Measurements from ENCODE around the gene PSTPIP1.
A peak's percentile ranks its signal among the peaks of the same experiment; 100 is the strongest.

PSTPIP1 gene

GRCh38 chr15:77066971-77067690, 72.2 kb downstream of the PSTPIP1 start:
- H3K4me3 ChIP-seq (ENCODE audit: low read depth, low read length): no peak overlapping the region
- TF ChIP-seq, protein P1, sequence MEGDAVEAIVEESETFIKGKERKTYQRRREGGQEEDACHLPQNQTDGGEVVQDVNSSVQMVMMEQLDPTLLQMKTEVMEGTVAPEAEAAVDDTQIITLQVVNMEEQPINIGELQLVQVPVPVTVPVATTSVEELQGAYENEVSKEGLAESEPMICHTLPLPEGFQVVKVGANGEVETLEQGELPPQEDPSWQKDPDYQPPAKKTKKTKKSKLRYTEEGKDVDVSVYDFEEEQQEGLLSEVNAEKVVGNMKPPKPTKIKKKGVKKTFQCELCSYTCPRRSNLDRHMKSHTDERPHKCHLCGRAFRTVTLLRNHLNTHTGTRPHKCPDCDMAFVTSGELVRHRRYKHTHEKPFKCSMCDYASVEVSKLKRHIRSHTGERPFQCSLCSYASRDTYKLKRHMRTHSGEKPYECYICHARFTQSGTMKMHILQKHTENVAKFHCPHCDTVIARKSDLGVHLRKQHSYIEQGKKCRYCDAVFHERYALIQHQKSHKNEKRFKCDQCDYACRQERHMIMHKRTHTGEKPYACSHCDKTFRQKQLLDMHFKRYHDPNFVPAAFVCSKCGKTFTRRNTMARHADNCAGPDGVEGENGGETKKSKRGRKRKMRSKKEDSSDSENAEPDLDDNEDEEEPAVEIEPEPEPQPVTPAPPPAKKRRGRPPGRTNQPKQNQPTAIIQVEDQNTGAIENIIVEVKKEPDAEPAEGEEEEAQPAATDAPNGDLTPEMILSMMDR (IDR thresholded peaks at IDR 0.05; ENCODE audit: control insufficient read depth, extremely low read depth, insufficient read depth): no peak
- peak; percentile 94 for DNase-seq (ENCODE audit: low read depth)

GRCh38 chr15:77067691-77068367, 72.9 kb downstream of the PSTPIP1 start:
- TF ChIP-seq, protein P1 (IDR thresholded peaks at IDR 0.05; ENCODE audit: control insufficient read depth, extremely low read depth, insufficient read depth): no peak
- no peak overlapping the region for H3K4me3 ChIP-seq (ENCODE audit: low read depth, low read length)
- no peak for DNase-seq (ENCODE audit: low read depth)

DNA sequence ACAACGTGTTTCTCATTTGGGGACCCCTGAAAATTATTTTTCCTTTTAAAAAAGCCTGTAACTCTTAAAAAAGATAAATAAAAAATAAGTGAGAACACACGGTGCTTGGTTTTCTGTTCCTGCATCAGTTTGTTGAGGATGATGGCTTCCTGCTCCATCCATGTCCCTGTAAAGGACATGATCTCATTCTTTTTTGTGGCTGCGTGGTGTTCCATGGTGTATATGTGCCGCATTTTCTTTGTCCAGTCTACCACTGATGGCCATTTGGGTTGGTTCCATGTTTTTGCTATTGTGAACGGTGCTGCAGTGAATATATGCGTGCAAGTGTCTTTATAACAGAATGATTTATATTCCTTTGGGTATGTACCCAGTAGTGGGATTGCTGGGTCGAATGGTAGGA, 73.7 kb downstream of the PSTPIP1 start:
- TF ChIP-seq, protein P1 (IDR thresholded peaks at IDR 0.05; ENCODE audit: control insufficient read depth, extremely low read depth, insufficient read depth): no peak
- no peak for DNase-seq (ENCODE audit: low read depth)
- H3K4me3 ChIP-seq (ENCODE audit: low read depth, low read length): no peak overlapping the region

- TF ChIP-seq, protein P1 (IDR thresholded peaks at IDR 0.05; ENCODE audit: control insufficient read depth, extremely low read depth, insufficient read depth): no peak
- DNase-seq (ENCODE audit: low read depth): no peak
- H3K4me3 ChIP-seq (ENCODE audit: low read depth, low read length): peak overlapping the region; percentile 60
Observed at GRCh38 chr15:77069521-77070121, 74.7 kb downstream of the PSTPIP1 start.

GRCh38 chr15:77070180-77070494, 75.2 kb downstream of the PSTPIP1 start:
- TF ChIP-seq, protein P1 (IDR thresholded peaks at IDR 0.05; ENCODE audit: control insufficient read depth, extremely low read depth, insufficient read depth): no peak
- peak overlapping the region; percentile 60 for H3K4me3 ChIP-seq (ENCODE audit: low read depth, low read length)
- DNase-seq (ENCODE audit: low read depth): no peak

- peak within 1 kb of the TSS; percentile 60 for H3K4me3 ChIP-seq (ENCODE audit: low read depth, low read length)
- TF ChIP-seq, protein P1 (IDR thresholded peaks at IDR 0.05; ENCODE audit: control insufficient read depth, extremely low read depth, insufficient read depth): no peak
- DNase-seq (ENCODE audit: low read depth): peak; percentile 55
Observed at GRCh38 chr15:77070495-77071304, 75.8 kb downstream of the PSTPIP1 start, which contains the start of gene TSPAN3. Gene TSPAN3, minus strand, starts transcription at chr15:77071109. Its CDS starts 155 bp downstream, at chr15:77070954.

All from LNCaP clone FGC (cell line).